ENCODE measurements around the gene GPC6. TPM values are rescaled to one million over a fixed set of nuclear protein-coding genes. Genes with fewer than 3 reads are reported as not detected.

Gene GPC6
- polyA plus RNA-seq, 1 of the 3 experiments (the other 2 are of a cell fraction): 6.7 TPM

GRCh38 chr13:93614776-93615175 is 388.2 kb downstream of the GPC6 start (continued):
- TF ChIP-seq RXRA (IDR thresholded peaks at IDR 0.05; ENCODE audit: borderline replicate concordance, low read depth): no peak
- TF ChIP-seq SIN3A (IDR thresholded peaks at IDR 0.05; ENCODE audit: borderline replicate concordance, low read depth, low read length): no peak
- TF ChIP-seq CHD2 (IDR thresholded peaks at IDR 0.05; ENCODE audit: low read length, partially characterized antibody): no peak
- no peak for TF ChIP-seq RAD21 (IDR thresholded peaks at IDR 0.05; ENCODE audit: low read length)
- no peak for TF ChIP-seq RCOR1 (IDR thresholded peaks at IDR 0.05; ENCODE audit: low read length)

GRCh38 chr13:93620181-93620765 is 393.7 kb downstream of the GPC6 start:
- Histone ChIP-seq H3K27me3 (ENCODE audit: insufficient read depth) (no peaks in the 10 kb centered on the region), H3K4me2 (no peak overlapping the region), H3F3A (replicated peaks; ENCODE audit: insufficient read depth) (no peaks in the 10 kb centered on the region), H3K9ac (no peak overlapping the region), H3K9me2 (no peaks in the 10 kb centered on the region), H2AFZ (ENCODE audit: low read depth) (no peak overlapping the region), H3K36me3 (replicated peaks in 1 of 2; ENCODE audit: control insufficient read depth in 1 of 2, insufficient read depth in 2 of 2, low read length in 1 of 2) (no peaks in the 10 kb centered on the region), H3K9me3 (no peaks in the 10 kb centered on the region), H3K27ac (ENCODE audit: low read depth in 2 of 2, low read length in 1 of 2) (peak overlapping the region; percentile 2 to 81; a peak in 3 of 4 replicates), H3K4me1 (ENCODE audit: control insufficient read depth in 1 of 2, insufficient read depth in 2 of 2, low read depth in 1 of 2, low read length in 1 of 2) (peaks cover 0 to 14% of the 10 kb centered on the region in 2 experiments; a peak in 2 of 4 replicates), H3K4me3 (ENCODE audit: low read depth in 2 of 2, low read length in 1 of 2) (no peak overlapping the region), H4K20me1 (ENCODE audit: insufficient read depth) (no peaks in the 10 kb centered on the region), H3K79me2 (ENCODE audit: insufficient read depth) (no peaks in the 10 kb centered on the region)
- ChIA-PET POLR2A (no interaction called here), CTCF (interaction anchor here (1.0 to 1.3 kb wide), 2 partner anchors 12 to 35 kb away, joined by 3 read pairs; no protein-coding TSS in a partner anchor)
- TF ChIP-seq RCOR1 (IDR thresholded peaks at IDR 0.05; ENCODE audit: low read length) (no peak), REST (IDR thresholded peaks at IDR 0.05; ENCODE audit: low read depth, low read length) (no peak), EP300 (IDR thresholded peaks at IDR 0.05; ENCODE audit: borderline replicate concordance in 1 of 2, low read depth in 1 of 2, low read length in 1 of 2) (peak in 1 of 2 experiments; percentile 83; a peak in 2 of 4 replicates), PBX3 (IDR thresholded peaks at IDR 0.05) (0 out of 2 replicates have a peak, but pooled peaks have one; percentile 17), USF2 (IDR thresholded peaks at IDR 0.05; ENCODE audit: borderline replicate concordance, low read depth, low read length) (no peak), TCF12 (IDR thresholded peaks at IDR 0.05) (peak; percentile 65; the same call in 1 of the 2 replicates)
- TF ChIP-seq, protein P1, sequence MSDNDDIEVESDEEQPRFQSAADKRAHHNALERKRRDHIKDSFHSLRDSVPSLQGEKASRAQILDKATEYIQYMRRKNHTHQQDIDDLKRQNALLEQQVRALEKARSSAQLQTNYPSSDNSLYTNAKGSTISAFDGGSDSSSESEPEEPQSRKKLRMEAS (IDR thresholded peaks at IDR 0.05; ENCODE audit: low read depth): no peak
- WGBS (ENCODE audit: low lambda C conversion rate): 30% methylated on average over 2 of the region's 2 CpGs
- DNase-seq: no peak
